Activated CD8-positive, alpha-beta memory T cell treated with anti-CD3 and anti-CD28 coated beads, Interleukin-2, amount 10 ng/mL, durations not matched to agents 7 days and 5 days (primary cell): ENCODE results near the gene GGACT. TPM values are rescaled to one million over a fixed set of nuclear protein-coding genes. Genes with fewer than 3 reads are reported as not detected.
"Not testable (repeated sequence)": the region's sequence is repeated elsewhere in the genome, so short reads cannot be mapped to it uniquely, and the experiment has no call there.

ENCODE experiments used
- ATAC-seq: fragments of 150-1000 bp; cut with Tn5 transposase; one replicate; pipeline ENCODE4 v1.10.0; 2021; ENCODE audit warnings: moderate library complexity
- CTCF ChIA-PET: fragments of 350-600 bp; sonication (Branson Sonifier 250); formaldehyde crosslinking; loops from one replicate; lab custom pipeline; 2021; ENCODE audit warnings: antibody characterized with exemption; lab: Charles Lee
- DNase-seq: peaks from one replicate; pipeline ENCODE4 v3.0.0-alpha.2; 2020
- H3K27ac Mint-ChIP-seq: one replicate; pipeline ENCODE4 v1.8.0; 2021; ENCODE audit warnings: mild to moderate bottlenecking, mixed read lengths
- H3K27me3 Mint-ChIP-seq: one replicate; pipeline ENCODE4 v1.8.0; 2021; ENCODE audit warnings: mixed read lengths
- H3K36me3 Mint-ChIP-seq: one replicate; pipeline ENCODE4 v1.8.0; 2021; ENCODE audit warnings: mild to moderate bottlenecking, mixed read lengths
- H3K4me1 Mint-ChIP-seq: one replicate; pipeline ENCODE4 v1.8.0; 2021; ENCODE audit warnings: mixed read lengths
- H3K4me3 Mint-ChIP-seq: one replicate; pipeline ENCODE4 v1.8.0; 2021; ENCODE audit warnings: mild to moderate bottlenecking, moderate library complexity, mixed read lengths
- H3K9me3 Mint-ChIP-seq: one replicate; pipeline ENCODE4 v1.8.0; 2022; ENCODE audit warnings: low read depth, mixed read lengths
- total RNA-seq, 2 experiments: library from RNA; stranded (reverse); gene quantifications; one replicate each; pipeline ENCODE4 v1.2.3, GENCODE V29; 2021

The GGACT gene
- total RNA-seq, 2 experiments from 2014 or later, result 5.0 to 5.3 TPM

DNA sequence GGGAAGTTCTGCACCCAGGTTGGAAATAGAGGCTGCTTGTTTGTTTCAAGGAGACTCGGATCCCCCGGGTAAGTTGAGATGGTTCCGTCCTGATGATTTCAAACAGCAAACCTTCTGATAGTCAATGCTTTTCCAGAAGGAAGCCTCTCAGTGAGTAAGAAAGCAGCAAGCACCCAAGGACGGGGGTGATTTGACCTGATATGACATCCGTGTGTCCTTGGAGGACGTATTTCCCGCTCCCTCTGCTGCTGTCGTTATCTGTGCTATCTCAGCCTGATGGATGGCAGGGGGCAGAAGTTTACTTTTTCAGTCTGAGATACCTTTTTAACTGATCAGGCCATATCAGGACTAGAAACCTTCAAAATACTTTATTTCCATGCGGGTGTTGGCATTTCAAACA is 5.7 kb upstream of the GGACT start:
- Mint-ChIP-seq H3K27me3 (peaks cover 2% of the 10 kb centered on the region), H3K36me3 (no peaks in the 10 kb centered on the region)
- no peak for DNase-seq

DNA sequence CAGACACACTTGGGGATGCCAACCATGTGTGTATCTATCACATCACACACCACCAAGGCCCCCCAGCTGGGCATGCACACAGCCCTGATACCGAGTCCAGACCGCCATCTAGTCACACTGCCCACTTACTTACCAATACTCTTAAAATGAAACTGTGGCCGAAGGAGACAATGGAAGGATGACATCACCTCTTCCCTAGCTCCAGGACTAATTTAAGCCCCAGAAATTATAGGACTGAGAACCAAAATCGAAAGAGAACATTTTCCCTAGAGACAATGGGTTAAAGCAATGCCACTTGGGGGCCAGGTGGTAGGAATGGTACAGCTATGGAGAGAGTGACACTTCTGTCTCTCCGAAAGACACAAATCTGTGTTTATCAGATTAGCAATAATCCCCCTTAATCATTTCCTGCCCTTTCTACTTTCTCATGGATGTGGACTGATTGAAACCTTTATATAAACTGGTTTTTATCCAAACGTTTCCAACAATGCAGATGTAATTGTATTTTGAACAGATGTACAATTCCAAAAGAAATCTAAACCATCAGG is 663 bp upstream of the GGACT start:
- DNase-seq (no peak), ATAC-seq (no peak)
- Mint-ChIP-seq H3K4me1 (peaks cover 38% of the 10 kb centered on the region), H3K27me3 (no peaks in the 10 kb centered on the region), H3K27ac (peak overlapping the region; percentile 86), H3K4me3 (peak overlapping the region; percentile 70), H3K9me3 (no peaks in the 10 kb centered on the region), H3K36me3 (peaks cover 5% of the 10 kb centered on the region)
- CTCF ChIA-PET, result interaction anchor here (0.8 to 3.7 kb wide), 10 partner anchors 10 to 500 kb away, joined by 3 to 29 read pairs (median 4); partner anchors contain the start of gene PCCA

More for the DNA sequence above, 5.7 kb upstream of the GGACT start:
- H3K27ac Mint-ChIP-seq, result no peak overlapping the region
- ATAC-seq, result no peak
- H3K4me1 Mint-ChIP-seq, result peaks cover 3% of the 10 kb centered on the region
- H3K9me3 Mint-ChIP-seq, result no peaks in the 10 kb centered on the region
- H3K4me3 Mint-ChIP-seq, result no peak overlapping the region
- CTCF ChIA-PET, result no interaction called here

DNA sequence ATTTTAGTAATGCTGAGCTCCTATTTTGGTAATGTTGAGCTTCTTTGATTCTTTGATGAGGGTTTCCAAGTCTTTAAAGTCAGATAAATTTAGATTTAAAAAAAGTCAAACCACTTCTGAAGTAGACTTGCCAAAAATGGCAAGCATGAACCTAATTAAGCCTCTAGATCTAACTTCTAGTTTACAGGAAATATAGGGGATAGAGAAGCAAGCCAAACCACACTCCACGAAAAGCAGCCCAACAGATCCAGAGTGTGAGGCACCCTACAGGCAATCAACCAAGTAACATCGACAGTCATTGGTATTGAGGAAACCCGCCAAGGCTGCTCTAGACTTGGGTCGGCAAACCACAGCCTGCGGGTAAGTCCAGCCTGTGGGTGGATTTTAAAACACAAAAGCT is 3.7 kb downstream of the GGACT start:
- peaks cover 17% of the 10 kb centered on the region for H3K36me3 Mint-ChIP-seq
- no peaks in the 10 kb centered on the region for H3K9me3 Mint-ChIP-seq
- CTCF ChIA-PET, result interaction anchor here (1.2 to 4.1 kb wide), 4 partner anchors 9 to 927 kb away, joined by 3 to 38 read pairs (median 5); no protein-coding TSS in a partner anchor
- peaks cover 57% of the 10 kb centered on the region for H3K4me1 Mint-ChIP-seq
- H3K27ac Mint-ChIP-seq, result peak overlapping the region; percentile 31
- no peaks in the 10 kb centered on the region for H3K27me3 Mint-ChIP-seq
- peak; percentile 45 for DNase-seq
- no peak for ATAC-seq
- no peak overlapping the region for H3K4me3 Mint-ChIP-seq

DNA sequence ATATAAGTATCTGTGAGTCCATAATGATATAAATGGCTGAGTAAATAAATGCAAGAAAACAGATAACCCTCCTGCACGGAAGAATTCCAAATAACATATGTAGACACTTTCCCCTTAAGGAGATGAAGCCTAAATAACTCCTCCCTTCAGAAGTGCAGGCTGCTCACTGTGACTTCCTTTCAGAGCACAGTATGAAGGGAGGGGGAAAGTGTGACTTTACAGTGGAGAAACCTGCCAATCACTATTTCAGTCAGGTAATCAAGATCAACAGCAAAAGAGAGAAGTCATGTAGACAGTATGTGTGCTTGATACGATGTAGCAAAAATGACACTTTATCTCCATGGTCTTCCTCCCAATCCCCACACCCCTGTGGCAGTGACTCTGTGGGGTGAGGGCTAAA is 7.1 kb downstream of the GGACT start:
- Mint-ChIP-seq H3K4me3 (no peak overlapping the region), H3K27me3 (no peaks in the 10 kb centered on the region)
- CTCF ChIA-PET, result interaction anchor here (2.5 kb wide), 1 partner anchor 8 kb away, joined by 9 read pairs; no protein-coding TSS in a partner anchor

DNA sequence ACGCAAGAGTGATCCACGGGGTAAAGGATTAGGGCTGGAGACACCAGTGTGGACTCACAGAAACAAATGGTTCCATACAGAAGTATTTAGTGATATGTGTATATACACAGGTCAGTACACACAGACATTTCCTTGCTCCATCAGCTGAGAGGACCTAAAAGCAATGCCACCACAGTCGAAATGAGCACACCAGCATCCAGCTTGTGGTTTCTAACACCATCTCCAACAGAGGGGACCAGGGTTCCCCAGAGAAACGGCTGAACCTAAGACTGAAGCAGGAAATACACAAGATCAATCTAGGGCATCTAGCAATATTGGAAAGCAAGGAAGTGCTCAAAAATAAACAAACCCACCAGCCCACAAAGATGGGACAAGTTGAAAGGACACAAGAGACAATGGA is 7.6 kb downstream of the GGACT start:
- no peak for ATAC-seq

More for the DNA sequence above, 7.1 kb downstream of the GGACT start:
- no peak for DNase-seq
- ATAC-seq, result peak; percentile 61
- Mint-ChIP-seq H3K27ac (no peak overlapping the region), H3K9me3 (no peaks in the 10 kb centered on the region), H3K36me3 (peaks cover 17% of the 10 kb centered on the region), H3K4me1 (peaks cover 33% of the 10 kb centered on the region)

DNA sequence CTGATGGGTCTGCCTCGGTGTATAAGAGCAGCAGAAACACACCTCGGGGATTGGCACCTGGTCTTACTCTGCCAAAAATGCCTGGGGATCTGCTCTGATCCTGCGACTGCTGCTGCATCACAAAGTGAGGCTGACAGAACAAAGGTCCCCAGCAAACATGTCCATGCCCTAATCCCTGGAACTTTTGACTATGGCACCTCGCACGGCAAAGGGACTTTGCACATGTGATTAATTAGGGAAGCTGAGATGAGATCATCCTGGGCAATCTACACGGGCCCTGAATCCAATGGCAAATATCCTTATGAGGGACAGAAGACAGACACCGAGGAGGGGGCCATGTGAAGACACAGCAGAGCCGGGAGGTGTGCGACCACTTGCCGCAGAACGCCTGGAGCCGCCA is 8.5 kb downstream of the GGACT start:
- Mint-ChIP-seq H3K4me1 (peaks cover 27% of the 10 kb centered on the region), H3K9me3 (no peaks in the 10 kb centered on the region), H3K27ac (no peak overlapping the region), H3K36me3 (peaks cover 15% of the 10 kb centered on the region), H3K4me3 (no peak overlapping the region), H3K27me3 (no peaks in the 10 kb centered on the region)
- ATAC-seq (no peak), DNase-seq (no peak)
- CTCF ChIA-PET, result interaction anchor here (0.7 to 1.1 kb wide), 2 partner anchors 8 to 13 kb away, joined by 3 read pairs; no protein-coding TSS in a partner anchor

More for the DNA sequence above, 7.6 kb downstream of the GGACT start:
- CTCF ChIA-PET, result no interaction called here
- Mint-ChIP-seq H3K4me1 (peaks cover 31% of the 10 kb centered on the region), H3K27ac (no peak overlapping the region), H3K27me3 (no peaks in the 10 kb centered on the region), H3K36me3 (peaks cover 17% of the 10 kb centered on the region), H3K9me3 (no peaks in the 10 kb centered on the region), H3K4me3 (no peak overlapping the region)
- DNase-seq, result no peak

DNA sequence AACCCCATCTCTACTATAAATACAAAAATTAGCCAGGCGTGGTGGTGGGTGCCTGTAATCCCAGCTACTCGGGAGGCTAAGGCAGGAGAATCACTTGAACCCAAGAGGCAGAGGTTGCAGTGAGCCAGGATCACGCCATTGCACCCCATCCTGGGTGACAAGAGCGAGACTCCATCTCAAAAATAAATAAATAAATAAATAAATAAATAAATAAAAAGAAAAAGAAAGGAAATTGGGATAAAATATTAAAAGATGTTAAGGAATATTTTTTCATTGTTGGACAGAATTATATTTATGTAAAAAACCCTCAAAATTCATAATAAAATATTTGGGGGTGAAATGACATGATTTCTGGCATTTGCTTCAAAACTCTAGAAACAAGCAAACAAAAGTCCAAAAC is 11.3 kb downstream of the GGACT start:
- H3K27me3 Mint-ChIP-seq, ATAC-seq, H3K9me3 Mint-ChIP-seq, DNase-seq, H3K4me3 Mint-ChIP-seq, H3K27ac Mint-ChIP-seq: not testable (repeated sequence)
- H3K36me3 Mint-ChIP-seq, result peaks cover 13% of the 10 kb centered on the region
- H3K4me1 Mint-ChIP-seq, result peaks cover 35% of the 10 kb centered on the region
- CTCF ChIA-PET, result interaction anchor here (1.4 kb wide), 1 partner anchor 11 kb away, joined by 3 read pairs; no protein-coding TSS in a partner anchor

DNA sequence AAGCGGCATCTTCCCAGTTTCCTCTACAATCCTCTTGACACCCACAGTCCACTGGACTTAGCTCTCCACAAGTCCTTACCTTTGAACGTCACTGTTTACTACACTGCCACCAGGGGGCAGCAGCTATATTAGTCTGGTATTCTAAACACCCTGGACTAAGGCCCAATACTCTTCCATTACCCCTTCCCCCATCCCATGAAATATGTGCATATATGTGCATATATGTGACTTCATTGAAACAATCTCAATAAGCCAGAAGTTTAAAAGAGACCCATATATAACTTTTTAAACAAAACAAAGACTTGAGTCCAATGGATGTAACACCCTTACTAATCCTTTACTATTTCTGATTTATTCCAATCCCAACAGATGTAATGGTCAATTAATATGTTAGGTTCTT is 15.5 kb downstream of the GGACT start:
- peak; percentile 84 for DNase-seq
- Mint-ChIP-seq H3K9me3 (no peaks in the 10 kb centered on the region), H3K4me3 (no peak overlapping the region), H3K4me1 (peaks cover 21% of the 10 kb centered on the region), H3K27ac (no peak overlapping the region), H3K27me3 (no peaks in the 10 kb centered on the region), H3K36me3 (peaks cover 3% of the 10 kb centered on the region)
- peak; percentile 86 for ATAC-seq
- CTCF ChIA-PET, result interaction anchor here (0.6 to 3.7 kb wide), 33 partner anchors 9 to 583 kb away, joined by 3 to 38 read pairs (median 4); partner anchors contain the start of genes GGACT and TMTC4

DNA sequence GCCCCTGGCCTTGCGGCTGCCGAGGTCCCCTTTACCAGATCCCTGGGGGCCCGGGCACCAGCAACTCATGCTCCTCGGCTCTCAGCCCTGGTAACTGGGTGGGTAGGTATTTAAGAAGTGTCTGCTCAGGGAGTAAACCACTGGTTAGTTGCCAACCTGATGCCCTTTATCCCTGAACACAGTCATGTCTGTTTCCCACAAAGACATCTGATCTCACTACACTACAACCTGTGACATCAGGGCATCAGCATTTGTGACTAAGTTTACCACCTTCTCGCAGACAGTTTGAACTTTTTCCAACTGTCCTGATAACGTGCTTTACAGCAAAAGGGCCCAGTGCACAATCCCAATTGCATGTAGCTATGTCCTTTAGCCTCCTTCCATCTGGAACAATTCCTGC is 22.0 kb downstream of the GGACT start:
- H3K27ac Mint-ChIP-seq, result no peak overlapping the region
- H3K9me3 Mint-ChIP-seq, result peaks cover 2% of the 10 kb centered on the region
- CTCF ChIA-PET, result no interaction called here

DNA sequence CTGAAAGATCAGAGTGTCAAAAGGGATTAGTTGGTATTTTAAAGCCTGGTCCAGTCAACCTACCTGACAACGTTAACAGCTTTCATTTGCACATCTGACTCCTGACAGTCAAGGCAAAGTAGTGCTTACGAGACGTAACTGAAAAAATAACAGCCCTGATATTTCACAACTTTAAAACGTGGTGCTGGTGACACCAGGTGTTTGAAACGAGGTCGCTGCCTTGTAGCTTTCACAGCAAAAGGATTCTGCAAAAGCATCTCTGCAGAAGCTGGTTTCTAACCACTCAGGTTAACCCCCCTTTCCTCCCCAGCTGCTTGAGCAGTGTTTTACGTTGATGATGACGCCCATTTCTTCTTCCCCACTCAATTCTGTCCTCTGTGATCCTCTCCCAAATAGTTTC is 23.3 kb downstream of the GGACT start:
- DNase-seq (no peak), ATAC-seq (peak; percentile 33)
- Mint-ChIP-seq H3K9me3 (peaks cover 2% of the 10 kb centered on the region), H3K36me3 (peaks cover 8% of the 10 kb centered on the region), H3K27ac (no peak overlapping the region), H3K4me1 (peaks cover 10% of the 10 kb centered on the region), H3K4me3 (no peak overlapping the region), H3K27me3 (no peaks in the 10 kb centered on the region)
- CTCF ChIA-PET, result interaction anchor here (0.9 to 1.6 kb wide), 3 partner anchors 10 to 909 kb away, joined by 3 to 5 read pairs (median 4); partner anchors contain the start of gene GGACT

More for the DNA sequence above, 22.0 kb downstream of the GGACT start:
- DNase-seq, result no peak
- Mint-ChIP-seq H3K36me3 (peaks cover 8% of the 10 kb centered on the region), H3K4me3 (no peak overlapping the region), H3K27me3 (no peaks in the 10 kb centered on the region), H3K4me1 (peaks cover 10% of the 10 kb centered on the region)
- no peak for ATAC-seq

DNA sequence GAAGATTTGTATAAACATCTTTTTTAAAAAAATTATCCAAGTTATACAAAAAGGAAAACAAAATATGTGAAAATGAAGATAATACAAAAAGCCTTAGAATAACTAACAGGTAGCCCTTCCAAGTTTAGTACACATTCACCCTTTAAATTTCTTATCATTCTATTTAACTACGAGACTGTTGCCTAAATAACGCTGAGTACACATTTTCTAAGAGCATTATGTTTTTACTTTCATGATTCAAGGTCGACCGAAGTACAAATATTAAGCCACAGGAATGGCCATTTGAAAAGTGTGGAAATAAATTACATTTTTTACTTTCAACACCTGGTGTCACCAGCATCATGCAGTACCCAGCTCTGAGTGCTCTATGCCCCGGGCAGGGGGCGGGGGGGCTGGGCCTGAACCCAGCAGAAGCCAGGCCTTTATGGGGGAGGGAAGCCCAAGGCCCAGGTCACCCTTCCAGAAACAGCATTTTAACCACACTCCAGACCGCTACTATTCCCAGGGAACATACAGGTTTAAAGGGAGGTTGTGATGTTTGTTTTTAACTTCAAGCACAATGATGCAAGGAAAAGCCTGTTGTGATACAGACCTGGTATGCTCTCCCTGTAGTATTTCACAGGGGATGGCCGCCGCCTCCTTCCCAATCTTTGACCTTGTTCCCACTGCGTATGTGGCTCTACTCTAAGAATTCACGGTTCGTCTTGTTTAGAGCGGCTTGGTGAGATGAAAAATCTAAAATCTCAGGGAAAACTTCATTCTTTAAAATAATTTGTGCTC is 24.0 kb downstream of the GGACT start:
- no peaks in the 10 kb centered on the region for H3K27me3 Mint-ChIP-seq
- peaks cover 10% of the 10 kb centered on the region for H3K4me1 Mint-ChIP-seq
- no peak overlapping the region for H3K4me3 Mint-ChIP-seq
- ATAC-seq (no peak), DNase-seq (no peak)
- CTCF ChIA-PET, result interaction anchor here (0.9 to 1.6 kb wide), 4 partner anchors 8 to 908 kb away, joined by 3 to 5 read pairs (median 4); partner anchors contain the start of gene GGACT
- peaks cover 5% of the 10 kb centered on the region for H3K36me3 Mint-ChIP-seq
- H3K9me3 Mint-ChIP-seq, result peaks cover 2% of the 10 kb centered on the region
- no peak overlapping the region for H3K27ac Mint-ChIP-seq

DNA sequence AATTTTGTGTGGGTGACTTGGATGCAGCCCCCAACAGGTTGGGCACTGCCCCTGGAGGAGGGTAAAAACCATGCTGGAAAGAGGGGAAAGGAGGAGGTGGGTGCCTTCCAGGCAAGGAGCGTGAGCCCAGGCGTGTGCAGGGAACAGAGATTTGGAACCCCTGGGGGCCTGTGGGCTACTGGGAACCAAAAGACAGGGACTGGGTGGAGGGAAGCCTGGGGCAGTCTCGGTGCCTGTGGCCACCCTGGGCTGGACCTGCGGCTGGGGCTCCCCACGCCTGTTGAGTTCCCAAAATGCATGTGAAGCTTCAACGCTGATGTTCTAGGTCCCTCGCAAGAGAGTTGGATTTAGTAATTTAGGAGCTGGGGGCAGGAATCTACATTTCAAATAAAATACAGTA is 24.8 kb downstream of the GGACT start:
- DNase-seq (peak; percentile 8), ATAC-seq (no peak)
- H3K4me3 Mint-ChIP-seq, result no peak overlapping the region
- H3K36me3 Mint-ChIP-seq, result peaks cover 5% of the 10 kb centered on the region
- H3K9me3 Mint-ChIP-seq, result peaks cover 2% of the 10 kb centered on the region
- CTCF ChIA-PET, result interaction anchor here (1.2 kb wide), 1 partner anchor 9 kb away, joined by 4 read pairs; no protein-coding TSS in a partner anchor
- H3K27me3 Mint-ChIP-seq, result no peaks in the 10 kb centered on the region
- no peak overlapping the region for H3K27ac Mint-ChIP-seq
- H3K4me1 Mint-ChIP-seq, result peaks cover 10% of the 10 kb centered on the region

DNA sequence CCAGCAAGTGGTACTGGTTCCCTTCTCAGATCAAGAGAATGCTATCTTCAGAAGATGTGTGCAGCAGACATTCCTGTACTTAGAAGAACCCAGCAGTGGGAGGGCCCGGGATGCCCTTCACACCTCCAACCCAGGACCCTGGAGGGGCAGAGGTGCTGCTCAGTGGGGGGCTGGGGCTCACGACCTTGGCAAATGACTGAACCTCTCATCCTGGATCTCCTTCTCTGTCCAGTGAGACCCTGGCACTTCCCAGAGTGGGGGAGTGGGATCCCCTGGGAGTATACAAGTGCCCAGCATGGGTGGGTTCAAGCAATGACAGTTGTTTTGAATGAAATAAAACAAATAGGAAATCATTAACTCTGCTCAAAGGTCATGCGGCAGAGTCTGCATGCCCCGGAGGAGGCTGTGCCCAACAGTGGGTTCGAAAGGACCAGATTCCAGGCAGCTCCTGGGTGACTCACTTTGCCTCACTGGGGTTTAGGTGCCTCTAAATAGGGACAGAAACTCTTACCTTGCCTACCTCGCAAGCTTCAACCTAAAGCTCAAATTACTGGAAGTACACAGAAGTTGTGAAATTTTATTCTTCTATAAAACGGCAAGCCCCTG is 26.9 kb downstream of the GGACT start:
- peaks cover 2% of the 10 kb centered on the region for H3K9me3 Mint-ChIP-seq
- no peaks in the 10 kb centered on the region for H3K27me3 Mint-ChIP-seq
- DNase-seq (peak; percentile 8), ATAC-seq (no peak)
- H3K4me1 Mint-ChIP-seq, result peaks cover 10% of the 10 kb centered on the region
- H3K36me3 Mint-ChIP-seq, result peaks cover 2% of the 10 kb centered on the region
- CTCF ChIA-PET, result interaction anchor here (0.9 kb wide), 1 partner anchor 12 kb away, joined by 3 read pairs; no protein-coding TSS in a partner anchor
- no peak overlapping the region for H3K27ac Mint-ChIP-seq
- H3K4me3 Mint-ChIP-seq, result no peak overlapping the region
